Keratinocyte (primary cell): Measurements from ENCODE around the gene APLP2. TPM values are rescaled to one million over a fixed set of nuclear protein-coding genes. Genes with fewer than 3 reads are reported as not detected.

Source experiments
- DNase-seq: peaks from one replicate; pipeline ENCODE4 v3.0.0-alpha.2; 2011; ENCODE audit warnings: low read depth, missing footprints, low spot score
- FAIRE-seq: peaks from 2 replicates; lab custom pipeline; 2011; peaks lifted over from hg19 to GRCh38; lab: Jason Lieb, UNC
- H2AFZ ChIP-seq: 2 replicates; pipeline ENCODE4 v1.6.0; 2012; ENCODE audit warnings: low read length, control low read depth, inconsistent platforms; ENCODE audit not compliant: control insufficient read depth
- H3K27ac ChIP-seq: 2 replicates; pipeline ENCODE4 v1.5.1; 2011; ENCODE audit warnings: low read length; ENCODE audit not compliant: control insufficient read depth, insufficient read depth
- H3K27me3 ChIP-seq: 3 replicates; pipeline ENCODE4 v1.6.0; 2011; ENCODE audit warnings: low read length; ENCODE audit not compliant: control insufficient read depth, insufficient read depth; ENCODE audit errors: extremely low read depth
- H3K36me3 ChIP-seq, 2 experiments: 2 replicates in 1 of 2; 3 replicates in 1 of 2; pipeline ENCODE4 v1.5.1; 2011; ENCODE audit warnings: low read length in 2 of 2, mild to moderate bottlenecking in 1 of 2; ENCODE audit not compliant: control insufficient read depth in 2 of 2, insufficient read depth in 2 of 2; ENCODE audit errors: extremely low read depth in 1 of 2
- H3K4me1 ChIP-seq: 3 replicates; pipeline ENCODE4 v1.5.1; 2011; ENCODE audit warnings: low read length; ENCODE audit not compliant: control insufficient read depth, insufficient read depth; ENCODE audit errors: extremely low read depth
- H3K4me2 ChIP-seq: 3 replicates; pipeline ENCODE4 v1.6.0; 2011; ENCODE audit warnings: low read depth, low read length; ENCODE audit not compliant: control insufficient read depth, insufficient read depth; ENCODE audit errors: extremely low read depth
- H3K4me3 ChIP-seq, 3 experiments: fragments of 200-600 bp in 1 of 3; sonication (generic) in 1 of 3; 2 replicates in 2 of 3; 3 replicates in 1 of 3; pipeline ENCODE4 v1.5.1; 2011 to 2016; ENCODE audit warnings: low read length in 3 of 3, mild to moderate bottlenecking in 3 of 3, control low read depth in 2 of 3, inconsistent platforms in 1 of 3, low read depth in 1 of 3, mixed read lengths in 1 of 3, mixed run types in 1 of 3, moderate library complexity in 1 of 3; ENCODE audit not compliant: control insufficient read depth in 2 of 3, insufficient read depth in 2 of 3; ENCODE audit errors: extremely low read depth in 1 of 3
- H3K79me2 ChIP-seq: 2 replicates; pipeline ENCODE4 v1.6.0; 2012; ENCODE audit warnings: low read length; ENCODE audit not compliant: control insufficient read depth, insufficient read depth
- H3K9ac ChIP-seq: 3 replicates; pipeline ENCODE4 v1.6.0; 2011; ENCODE audit warnings: low read length; ENCODE audit not compliant: control insufficient read depth, insufficient read depth; ENCODE audit errors: extremely low read depth
- H3K9me1 ChIP-seq: 3 replicates; pipeline ENCODE4 v1.6.0; 2011; ENCODE audit warnings: low read length; ENCODE audit not compliant: control insufficient read depth, insufficient read depth; ENCODE audit errors: extremely low read depth
- H3K9me3 ChIP-seq: 2 replicates; pipeline ENCODE4 v1.5.1; 2012; ENCODE audit warnings: low read depth, low read length; ENCODE audit not compliant: control insufficient read depth
- H4K20me1 ChIP-seq: 3 replicates; pipeline ENCODE4 v1.6.0; 2011; ENCODE audit warnings: low read length; ENCODE audit not compliant: control insufficient read depth, insufficient read depth; ENCODE audit errors: extremely low read depth
- EZH2 ChIP-seq: IDR thresholded peaks from one replicate; pipeline ENCODE4 v1.6.1; 2012; ENCODE audit warnings: inconsistent platforms, mild to moderate bottlenecking, low read length, moderate library complexity
- dilution Hi-C: fragments of 300-500 bp; cut with MboI; formaldehyde crosslinking; loops from one replicate; pipeline ENCODE4 v1.7.0; 2020; ENCODE audit warnings: low sequenced_read_pairs; ENCODE audit not compliant: extremely low pct_ligation_motif_present
- polyA plus RNA-seq, 5 experiments: library from polyadenylated mRNA; depleted of rRNA in 3 of 5; stranded (reverse) in 3 of 5; stranded (forward) in 1 of 5; unstranded in 1 of 5; fragments of >200 nt; gene quantifications; 1 replicate in 1 of 5; 2 replicates in 3 of 5; 3 replicates in 1 of 5; pipeline versions ENCODE4 v1.2.1 to v1.2.3, GENCODE V29; 2011 to 2012; ENCODE audit warnings: missing spikeins in 2 of 5, low read depth in 1 of 5, low replicate concordance in 1 of 5
- TF ChIP-seq, protein P1 (sequence below), 3 experiments: IDR thresholded peaks in 1 of 3; conservative IDR thresholded peaks in 1 of 3; optimal IDR thresholded peaks in 1 of 3; 2 replicates in 2 of 3; 3 replicates in 1 of 3; pipeline versions ENCODE3 to v1.5.1; 2011; ENCODE audit warnings: low read length in 3 of 3, mild to moderate bottlenecking in 3 of 3, moderate library complexity in 2 of 3, control low read depth in 1 of 3, inconsistent platforms in 1 of 3; ENCODE audit not compliant: insufficient read depth in 2 of 3; ENCODE audit errors: extremely low read depth in 1 of 3

The APLP2 gene
- polyA plus RNA-seq, 1 donor (not counting 4 experiments of a cell fraction or from before 2014, with no cell fraction given), result 531 TPM

DNA sequence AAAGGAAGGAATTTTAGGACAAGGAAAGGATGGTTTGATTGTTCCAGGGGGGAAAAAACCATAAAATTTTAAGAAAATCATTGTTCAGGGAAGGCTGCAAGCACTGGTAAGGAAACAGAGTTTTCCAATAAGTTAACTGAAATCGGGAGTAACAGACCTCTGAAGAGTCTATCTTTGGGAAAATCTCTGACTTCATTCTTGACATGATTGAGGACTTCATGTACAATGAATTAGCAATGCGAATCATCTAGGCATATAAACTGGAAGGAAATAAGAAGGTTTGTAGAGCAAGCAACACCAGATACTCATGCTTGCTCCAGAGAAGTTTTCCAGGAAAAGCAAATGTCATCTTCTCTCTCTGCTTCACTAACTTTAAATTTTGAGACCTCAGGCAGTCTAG, 18.5 kb downstream of the APLP2 start:
- Histone ChIP-seq H3K79me2 (peaks cover 70% of the 10 kb centered on the region), H3K4me3 (no peak overlapping the region), H3K9me3 (no peaks in the 10 kb centered on the region), H3K27me3 (no peaks in the 10 kb centered on the region), H3K4me1 (peaks cover 17% of the 10 kb centered on the region), H2AFZ (no peak overlapping the region), H3K4me2 (no peak overlapping the region), H3K36me3 (no peaks in the 10 kb centered on the region), H4K20me1 (peaks cover 13% of the 10 kb centered on the region), H3K9me1 (no peaks in the 10 kb centered on the region), H3K9ac (no peak overlapping the region), H3K27ac (no peak overlapping the region)
- dilution Hi-C loops, result no loop called here
- TF ChIP-seq, protein P1, sequence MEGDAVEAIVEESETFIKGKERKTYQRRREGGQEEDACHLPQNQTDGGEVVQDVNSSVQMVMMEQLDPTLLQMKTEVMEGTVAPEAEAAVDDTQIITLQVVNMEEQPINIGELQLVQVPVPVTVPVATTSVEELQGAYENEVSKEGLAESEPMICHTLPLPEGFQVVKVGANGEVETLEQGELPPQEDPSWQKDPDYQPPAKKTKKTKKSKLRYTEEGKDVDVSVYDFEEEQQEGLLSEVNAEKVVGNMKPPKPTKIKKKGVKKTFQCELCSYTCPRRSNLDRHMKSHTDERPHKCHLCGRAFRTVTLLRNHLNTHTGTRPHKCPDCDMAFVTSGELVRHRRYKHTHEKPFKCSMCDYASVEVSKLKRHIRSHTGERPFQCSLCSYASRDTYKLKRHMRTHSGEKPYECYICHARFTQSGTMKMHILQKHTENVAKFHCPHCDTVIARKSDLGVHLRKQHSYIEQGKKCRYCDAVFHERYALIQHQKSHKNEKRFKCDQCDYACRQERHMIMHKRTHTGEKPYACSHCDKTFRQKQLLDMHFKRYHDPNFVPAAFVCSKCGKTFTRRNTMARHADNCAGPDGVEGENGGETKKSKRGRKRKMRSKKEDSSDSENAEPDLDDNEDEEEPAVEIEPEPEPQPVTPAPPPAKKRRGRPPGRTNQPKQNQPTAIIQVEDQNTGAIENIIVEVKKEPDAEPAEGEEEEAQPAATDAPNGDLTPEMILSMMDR (optimal IDR thresholded peaks at IDR 0.05 in 1 of 3, IDR thresholded peaks at IDR 0.05 in 1 of 3, conservative IDR thresholded peaks at IDR 0.05 in 1 of 3; ENCODE audit: extremely low read depth in 1 of 3, insufficient read depth in 2 of 3, low read length in 3 of 3), result no peak
- no peak for TF ChIP-seq EZH2
- no peak for DNase-seq
- FAIRE-seq, result peak; percentile 34

DNA sequence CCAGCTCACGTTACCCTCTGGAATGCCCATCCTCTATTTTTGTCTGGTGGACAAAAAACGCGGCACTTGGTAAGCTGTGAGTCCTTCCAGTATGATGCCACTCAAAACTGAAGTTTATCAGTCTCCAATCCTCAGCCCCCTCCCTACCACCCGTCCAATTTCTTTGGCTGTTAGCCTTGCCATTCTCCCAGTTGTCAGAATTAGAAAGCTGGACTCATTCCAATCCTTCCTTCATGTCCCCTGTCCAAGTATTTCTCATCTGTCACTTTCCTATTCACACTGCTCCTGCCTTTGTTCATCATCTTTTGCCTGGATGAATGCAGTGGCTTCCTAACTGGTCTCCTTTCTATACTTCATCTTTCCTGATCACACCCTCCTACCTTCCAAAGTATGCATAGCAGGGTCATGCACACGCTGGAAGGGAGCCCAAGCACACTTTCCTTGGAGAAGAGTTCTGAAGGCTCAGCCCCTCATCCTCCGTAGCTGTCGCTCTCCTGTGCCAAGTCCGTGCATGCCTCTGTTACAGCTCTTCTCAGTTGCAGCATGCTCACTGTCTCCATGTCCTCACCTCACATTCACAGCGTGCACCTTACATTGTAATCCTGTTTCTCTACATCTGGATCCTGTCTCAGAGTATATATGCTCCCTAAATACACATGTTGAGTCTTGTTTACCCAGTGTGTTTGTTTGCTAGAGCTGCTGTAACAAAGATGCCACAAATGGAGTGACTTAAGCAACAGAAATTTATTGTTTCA, 19.4 kb downstream of the APLP2 start:
- Histone ChIP-seq H3K9ac (no peak overlapping the region), H3K9me1 (no peaks in the 10 kb centered on the region), H3K27me3 (no peaks in the 10 kb centered on the region), H3K36me3 (no peaks in the 10 kb centered on the region), H3K4me2 (peak overlapping the region; percentile 23), H3K4me1 (peaks cover 17% of the 10 kb centered on the region), H3K79me2 (peaks cover 66% of the 10 kb centered on the region), H2AFZ (no peak overlapping the region), H4K20me1 (peaks cover 13% of the 10 kb centered on the region), H3K27ac (no peak overlapping the region), H3K9me3 (no peaks in the 10 kb centered on the region), H3K4me3 (no peak overlapping the region)
- DNase-seq, result no peak
- dilution Hi-C loops, result no loop called here
- no peak for TF ChIP-seq EZH2
- TF ChIP-seq, protein P1 (optimal IDR thresholded peaks at IDR 0.05 in 1 of 3, IDR thresholded peaks at IDR 0.05 in 1 of 3, conservative IDR thresholded peaks at IDR 0.05 in 1 of 3; ENCODE audit: extremely low read depth in 1 of 3, insufficient read depth in 2 of 3, low read length in 3 of 3), result peak in 1 of 3 experiments; percentile 2
- FAIRE-seq, result peak; percentile 57
